Testis (tissue), 2 donors: ENCODE data around the gene RBFOX1.

Experiments
- POLR2A ChIP-seq: fragments of 450-650 bp; IDR thresholded peaks from one replicate; pipeline ENCODE4 v1.6.1; 2017; ENCODE audit warnings: antibody characterized with exemption, mild to moderate bottlenecking, moderate library complexity
- TF ChIP-seq, protein P1 (sequence below), 3 experiments: fragments of 450-650 bp in 2 of 3; fragments of 200-600 bp in 1 of 3; sonication (generic) in 1 of 3; IDR thresholded peaks; one replicate each; pipeline ENCODE4 v1.5.1; 2016 to 2019; ENCODE audit warnings: antibody characterized with exemption in 3 of 3, mild to moderate bottlenecking in 2 of 3, moderate library complexity in 1 of 3

DNA sequence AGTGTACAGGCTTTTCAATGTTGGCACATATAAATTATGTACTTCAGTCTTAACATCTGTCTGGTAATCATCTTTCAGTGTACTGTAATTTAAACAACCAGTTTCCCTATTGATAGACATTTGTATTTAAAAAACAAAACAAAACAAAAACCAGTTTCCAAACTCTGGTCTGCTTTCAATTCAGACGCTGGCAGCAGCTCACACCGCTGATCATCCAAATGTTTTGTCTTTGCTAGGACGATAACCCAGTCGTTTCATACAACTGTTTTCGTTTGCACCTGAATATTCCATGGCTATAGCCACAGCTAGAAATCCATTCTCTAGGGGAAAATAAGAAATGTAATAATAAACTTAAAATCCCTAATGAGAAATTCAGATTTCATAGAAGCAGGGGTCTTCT is 47.8 kb downstream of the RBFOX1 start:
- TF ChIP-seq, protein P1, sequence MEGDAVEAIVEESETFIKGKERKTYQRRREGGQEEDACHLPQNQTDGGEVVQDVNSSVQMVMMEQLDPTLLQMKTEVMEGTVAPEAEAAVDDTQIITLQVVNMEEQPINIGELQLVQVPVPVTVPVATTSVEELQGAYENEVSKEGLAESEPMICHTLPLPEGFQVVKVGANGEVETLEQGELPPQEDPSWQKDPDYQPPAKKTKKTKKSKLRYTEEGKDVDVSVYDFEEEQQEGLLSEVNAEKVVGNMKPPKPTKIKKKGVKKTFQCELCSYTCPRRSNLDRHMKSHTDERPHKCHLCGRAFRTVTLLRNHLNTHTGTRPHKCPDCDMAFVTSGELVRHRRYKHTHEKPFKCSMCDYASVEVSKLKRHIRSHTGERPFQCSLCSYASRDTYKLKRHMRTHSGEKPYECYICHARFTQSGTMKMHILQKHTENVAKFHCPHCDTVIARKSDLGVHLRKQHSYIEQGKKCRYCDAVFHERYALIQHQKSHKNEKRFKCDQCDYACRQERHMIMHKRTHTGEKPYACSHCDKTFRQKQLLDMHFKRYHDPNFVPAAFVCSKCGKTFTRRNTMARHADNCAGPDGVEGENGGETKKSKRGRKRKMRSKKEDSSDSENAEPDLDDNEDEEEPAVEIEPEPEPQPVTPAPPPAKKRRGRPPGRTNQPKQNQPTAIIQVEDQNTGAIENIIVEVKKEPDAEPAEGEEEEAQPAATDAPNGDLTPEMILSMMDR (IDR thresholded peaks at IDR 0.05) = no peak
- TF ChIP-seq POLR2A = no peak
